HG03521 (cell line): ENCODE data around the gene HCAR3.
"Not testable (repeated sequence)": the region's sequence is repeated elsewhere in the genome, so short reads cannot be mapped to it uniquely, and the experiment has no call there.

Source experiments
- ATAC-seq: cut with Tn5 transposase; IDR thresholded peaks from one replicate; pipeline ENCODE4 v1.9.1; 2021; ENCODE audit warnings: mild to moderate bottlenecking, moderate library complexity; ENCODE audit not compliant: unreplicated experiment

HCAR3 gene

GRCh38 chr12:122676015-122676414, 40.6 kb downstream of the HCAR3 start:
- ATAC-seq, result not testable (repeated sequence)

- no peak for ATAC-seq
These were observed 44.1 kb downstream of the HCAR3 start for GRCh38 chr12:122672515-122672914.

- ATAC-seq, result no peak
These were observed 47.1 kb downstream of the HCAR3 start for GRCh38 chr12:122669397-122670070.

- ATAC-seq, result no peak
These were observed 48.3 kb downstream of the HCAR3 start for GRCh38 chr12:122668268-122668667.

- no peak for ATAC-seq
These were observed 50.9 kb downstream of the HCAR3 start for GRCh38 chr12:122665759-122666158.

- ATAC-seq, result no peak
These were observed 51.3 kb downstream of the HCAR3 start for GRCh38 chr12:122665349-122665748.
